GM23248 (cell line): ENCODE data around the gene CDS2. TPM values are rescaled to one million over a fixed set of nuclear protein-coding genes. Genes with fewer than 3 reads are reported as not detected.

Source experiments
- DNase-seq: peaks from one replicate; pipeline ENCODE4 v3.0.0-alpha.2; 2015
- H2AFZ ChIP-seq: fragments of 200-600 bp; sonication (generic); 2 replicates; pipeline ENCODE4 v1.6.1; 2016; ENCODE audit warnings: antibody characterized with exemption
- H3F3A ChIP-seq: fragments of 200-600 bp; sonication (generic); 2 replicates; pipeline ENCODE4 v1.6.1; 2016; ENCODE audit warnings: mild to moderate bottlenecking, antibody characterized with exemption, mixed run types; ENCODE audit not compliant: insufficient read depth
- H3K27ac ChIP-seq: fragments of 200-600 bp; sonication (generic); 2 replicates; pipeline ENCODE4 v1.5.1; 2016; ENCODE audit warnings: mild to moderate bottlenecking
- H3K27me3 ChIP-seq: fragments of 200-600 bp; sonication (generic); replicated peaks from 2 replicates; pipeline ENCODE4 v1.6.1; 2016; ENCODE audit warnings: mild to moderate bottlenecking; ENCODE audit not compliant: insufficient read depth
- H3K36me3 ChIP-seq: fragments of 200-600 bp; sonication (generic); 2 replicates; pipeline ENCODE4 v1.6.1; 2016; ENCODE audit warnings: low read depth, mild to moderate bottlenecking
- H3K4me1 ChIP-seq: fragments of 200-600 bp; sonication (generic); 2 replicates; pipeline ENCODE4 v1.6.1; 2016; ENCODE audit warnings: mild to moderate bottlenecking; ENCODE audit not compliant: insufficient read depth
- H3K4me2 ChIP-seq: fragments of 200-600 bp; sonication (generic); one replicate; pipeline ENCODE4 v1.6.1; 2016; ENCODE audit warnings: mild to moderate bottlenecking; ENCODE audit not compliant: unreplicated experiment
- H3K4me3 ChIP-seq: fragments of 200-600 bp; sonication (generic); 2 replicates; pipeline ENCODE4 v1.5.1; 2016; ENCODE audit warnings: mild to moderate bottlenecking
- H3K79me2 ChIP-seq: fragments of 200-600 bp; sonication (generic); 2 replicates; pipeline ENCODE4 v1.6.1; 2016; ENCODE audit warnings: mild to moderate bottlenecking; ENCODE audit not compliant: insufficient read depth
- H3K9ac ChIP-seq: fragments of 200-600 bp; sonication (generic); 2 replicates; pipeline ENCODE4 v1.6.1; 2016; ENCODE audit warnings: mild to moderate bottlenecking
- H3K9me2 ChIP-seq: fragments of 200-600 bp; sonication (generic); 2 replicates; pipeline ENCODE4 v1.6.1; 2016; ENCODE audit warnings: mixed run types, mild to moderate bottlenecking, moderate library complexity; ENCODE audit not compliant: insufficient read depth
- H3K9me3 ChIP-seq: fragments of 200-600 bp; sonication (generic); one replicate; pipeline ENCODE4 v1.6.1; 2017; ENCODE audit warnings: low read depth
- H4K20me1 ChIP-seq: fragments of 200-600 bp; sonication (generic); 2 replicates; pipeline ENCODE4 v1.6.0; 2016; ENCODE audit not compliant: insufficient read depth
- EZH2 ChIP-seq: fragments of 200-600 bp; sonication (generic); IDR thresholded peaks from 2 replicates; pipeline ENCODE4 v1.6.1; 2018; ENCODE audit warnings: antibody characterized with exemption, mild to moderate bottlenecking; ENCODE audit not compliant: insufficient read depth, poor library complexity, severe bottlenecking
- EZH2phosphoT487 ChIP-seq: fragments of 200-600 bp; sonication (generic); IDR thresholded peaks from 2 replicates; pipeline ENCODE4 v1.6.1; 2018; ENCODE audit warnings: antibody characterized with exemption, moderate library complexity, mild to moderate bottlenecking, low read depth; ENCODE audit not compliant: insufficient read depth
- WGBS, 2 experiments: methylation state at CpG; one replicate each; pipeline ENCODE4 v1.1.6; 2015 to 2017; ENCODE audit warnings: low lambda C conversion rate in 2 of 2, low coverage in 1 of 2; ENCODE audit errors: missing lambda C conversion rate in 2 of 2; 5-methylcytosine and 5-hydroxymethylcytosine counted together
- in situ Hi-C: fragments of 300-500 bp; cut with MboI; formaldehyde crosslinking; loops from 2 replicates; pipeline ENCODE4 v1.15.0; 2020
- polyA plus RNA-seq: library from polyadenylated mRNA; unstranded; fragments of >200 nt; fragmentation: Nextera tagmentation; extraction: Ambion mirVana; gene quantifications from 2 replicates; pipeline ENCODE4 v1.2.1, GENCODE V29; 2016
- total RNA-seq: library from RNA; depleted of rRNA; stranded (reverse); fragments of >200 nt; shearing (Covaris generic); gene quantifications from 2 replicates; pipeline ENCODE4 v1.2.3, GENCODE V29; 2014

Gene CDS2
- total and polyA plus RNA-seq, 2 experiments from 2014 or later = 29.4 to 31.6 TPM

DNA sequence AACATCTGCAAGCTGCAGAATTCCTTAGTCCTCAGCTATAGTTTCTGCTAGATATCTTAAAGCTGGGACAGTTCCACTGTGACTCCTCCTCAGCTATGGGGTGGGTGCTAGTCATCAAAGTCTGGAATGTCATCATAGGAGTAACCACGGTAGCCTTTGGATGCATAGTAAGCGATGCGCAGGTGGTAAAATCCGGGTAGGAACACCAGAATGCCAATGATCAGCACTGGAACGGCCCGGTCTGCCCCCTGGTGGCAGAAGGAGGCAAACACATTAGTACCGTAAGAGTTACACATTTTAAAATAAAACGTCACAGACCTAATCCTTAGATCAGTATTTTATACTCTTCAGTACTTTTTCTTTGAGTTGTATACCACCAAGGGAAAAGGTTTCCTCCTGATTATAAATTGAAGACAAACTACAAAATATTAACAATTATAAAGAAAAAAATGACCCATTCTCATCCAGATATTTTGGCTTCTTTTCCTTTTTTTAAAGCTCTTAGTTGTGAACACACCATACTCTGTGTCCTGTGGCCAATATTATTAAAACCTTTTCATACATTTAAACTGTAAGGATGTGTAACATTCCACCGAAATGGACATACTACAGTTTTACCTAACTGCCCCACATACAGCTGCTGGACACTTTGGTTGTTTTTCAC is 26.0 kb upstream of the CDS2 start:
- peaks cover 23% of the 10 kb centered on the region for H3K79me2 ChIP-seq
- TF ChIP-seq EZH2phosphoT487 (no peak), EZH2 (no peak)
- H4K20me1 ChIP-seq = no peaks in the 10 kb centered on the region
- no peaks in the 10 kb centered on the region for H3K27me3 ChIP-seq
- no peak overlapping the region for H3K4me3 ChIP-seq
- H3K9me3 ChIP-seq = no peaks in the 10 kb centered on the region
- no peak overlapping the region for H3K9ac ChIP-seq
- 2 to 3% methylated on average over 9 of the region's 9 CpGs for WGBS, 2 experiments
- peaks cover 37% of the 10 kb centered on the region for H3K36me3 ChIP-seq
- H3K4me1 ChIP-seq = no peaks in the 10 kb centered on the region
- H3K9me2 ChIP-seq = no peaks in the 10 kb centered on the region
- peak overlapping the region; percentile 11; the same call in 1 of the 2 replicates for H3K27ac ChIP-seq
- peak; percentile 79 for DNase-seq
- H3K4me2 ChIP-seq = no peak overlapping the region
- in situ Hi-C loops = loop anchor here (10.0 kb wide), 1 partner anchor 356 kb away; no protein-coding TSS in a partner anchor
- peaks cover 19% of the 10 kb centered on the region for H3F3A ChIP-seq
- no peak overlapping the region for H2AFZ ChIP-seq

DNA sequence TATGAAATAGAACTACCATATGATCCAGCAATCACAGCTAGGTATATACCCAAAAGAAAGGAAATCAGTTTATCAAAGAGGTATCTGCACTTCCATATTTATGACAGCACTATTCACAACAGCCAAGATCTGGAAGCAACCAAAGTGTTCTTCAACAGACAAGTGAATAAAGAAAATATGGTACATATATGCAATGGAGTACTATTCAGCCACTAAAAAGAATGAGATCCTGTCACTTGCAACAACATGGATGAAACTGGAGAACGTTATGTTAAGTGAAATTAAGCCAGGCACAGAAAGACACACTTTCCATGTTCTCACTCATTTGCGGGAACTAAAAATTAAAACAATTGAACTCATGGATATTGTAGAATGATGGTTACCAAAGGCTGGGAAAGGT is 22.3 kb upstream of the CDS2 start:
- TF ChIP-seq EZH2 = no peak
- no peak for TF ChIP-seq EZH2phosphoT487
- WGBS, 2 experiments = 93 to 97% methylated on average over 2 of the region's 2 CpGs
- H2AFZ ChIP-seq = no peak overlapping the region
- peaks cover 21% of the 10 kb centered on the region for H3K79me2 ChIP-seq
- H3K9me3 ChIP-seq = no peaks in the 10 kb centered on the region
- no peak for DNase-seq
- H3K9ac ChIP-seq = no peak overlapping the region
- no peak overlapping the region for H3K27ac ChIP-seq
- H3K4me2 ChIP-seq = no peak overlapping the region
- no peaks in the 10 kb centered on the region for H3K9me2 ChIP-seq
- H3K4me1 ChIP-seq = no peaks in the 10 kb centered on the region
- peaks cover 49% of the 10 kb centered on the region for H3K36me3 ChIP-seq
- no peak overlapping the region for H3K4me3 ChIP-seq
- in situ Hi-C loops = loop anchor here (10.0 kb wide), 1 partner anchor 360 kb away; no protein-coding TSS in a partner anchor
- H4K20me1 ChIP-seq = no peaks in the 10 kb centered on the region
- H3K27me3 ChIP-seq = no peaks in the 10 kb centered on the region
- H3F3A ChIP-seq = peaks cover 19% of the 10 kb centered on the region

DNA sequence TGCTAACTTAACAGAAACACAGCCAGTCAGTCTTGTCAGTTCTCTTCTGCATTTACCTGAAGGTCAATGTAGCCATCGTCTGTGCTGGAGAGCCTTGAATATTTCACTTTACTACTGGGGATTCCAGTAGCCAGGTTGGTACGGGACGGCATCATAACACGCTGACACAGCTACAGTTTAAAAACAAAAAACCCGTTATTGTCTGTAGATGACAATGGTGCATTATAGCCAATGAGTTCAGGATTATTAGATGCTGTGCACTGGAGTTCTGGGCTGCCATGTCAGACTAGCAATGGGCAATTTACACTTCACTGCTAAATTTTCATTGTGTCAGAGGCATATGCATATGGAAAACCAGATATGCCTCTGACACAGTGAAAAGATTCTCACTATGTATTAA is 17.5 kb upstream of the CDS2 start:
- Histone ChIP-seq H3K36me3 (peaks cover 29% of the 10 kb centered on the region), H3K9ac (no peak overlapping the region), H3F3A (peaks cover 11% of the 10 kb centered on the region), H3K4me3 (no peak overlapping the region), H4K20me1 (no peaks in the 10 kb centered on the region), H3K4me1 (peaks cover 5% of the 10 kb centered on the region), H3K27me3 (no peaks in the 10 kb centered on the region), H3K9me2 (no peaks in the 10 kb centered on the region), H3K27ac (no peak overlapping the region), H3K4me2 (no peak overlapping the region), H3K9me3 (no peaks in the 10 kb centered on the region), H2AFZ (no peak overlapping the region), H3K79me2 (peaks cover 38% of the 10 kb centered on the region)
- in situ Hi-C loops = loop anchor here (10.0 kb wide), 1 partner anchor 364 kb away; no protein-coding TSS in a partner anchor
- DNase-seq = no peak
- 75 to 76% methylated on average over 5 of the region's 5 CpGs for WGBS, 2 experiments
- TF ChIP-seq EZH2 = no peak
- no peak for TF ChIP-seq EZH2phosphoT487

DNA sequence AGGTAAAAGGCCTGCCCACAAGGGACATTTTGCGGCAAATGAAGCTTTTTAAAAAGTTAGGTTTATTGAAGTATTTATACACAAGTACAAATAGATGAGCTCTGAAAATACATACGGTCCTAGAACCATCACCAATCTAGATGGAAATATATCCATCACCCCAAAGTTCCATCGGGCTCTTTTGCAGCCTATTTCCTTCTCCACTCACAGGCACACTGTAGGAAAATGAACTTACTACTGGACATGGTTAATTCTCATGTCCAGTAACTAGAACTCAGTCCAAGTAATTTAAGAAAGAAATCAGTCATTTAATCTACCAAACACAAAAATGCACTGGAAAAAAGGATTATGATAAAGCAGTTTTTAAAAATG is 13.2 kb upstream of the CDS2 start:
- Histone ChIP-seq H3K36me3 (peaks cover 42% of the 10 kb centered on the region), H3F3A (peaks cover 41% of the 10 kb centered on the region), H4K20me1 (no peaks in the 10 kb centered on the region; the same call in 1 of the 2 replicates), H3K9me3 (no peaks in the 10 kb centered on the region), H3K27ac (peak overlapping the region; percentile 77), H3K4me3 (peak overlapping the region; percentile 97), H3K27me3 (no peaks in the 10 kb centered on the region), H3K79me2 (peaks cover 70% of the 10 kb centered on the region), H3K4me2 (peak overlapping the region; percentile 88), H2AFZ (peak overlapping the region; percentile 85), H3K9ac (peak overlapping the region; percentile 91), H3K9me2 (no peaks in the 10 kb centered on the region), H3K4me1 (peaks cover 19% of the 10 kb centered on the region)
- no peak for TF ChIP-seq EZH2phosphoT487
- TF ChIP-seq EZH2 = no peak
- in situ Hi-C loops = no loop called here
- 19 to 25% methylated on average over 3 of the region's 3 CpGs for WGBS, 2 experiments
- DNase-seq = no peak
